NOMO-1 treated with dmso at 0.1 percent for 144 hours (cell line): ENCODE results near the gene PDE7B.

Experiments
- DNase-seq: peaks from one replicate; lab custom pipeline; 2025; ENCODE audit not compliant: unreplicated experiment; lab: John Stamatoyannopoulos, UW

Gene PDE7B

GRCh38 chr6:135983093-135983492 lies 131.6 kb downstream of the PDE7B start:
- DNase-seq = no peak

GRCh38 chr6:135983718-135984343 lies 132.3 kb downstream of the PDE7B start:
- no peak for DNase-seq

- no peak for DNase-seq
Observed at GRCh38 chr6:135985471-135985870, 134.0 kb downstream of the PDE7B start.

GRCh38 chr6:135987226-135987625 lies 135.7 kb downstream of the PDE7B start:
- DNase-seq = no peak

- no peak for DNase-seq
Observed at GRCh38 chr6:135990439-135990838, 138.9 kb downstream of the PDE7B start.

- DNase-seq = no peak
Observed at GRCh38 chr6:135990855-135991464, 139.5 kb downstream of the PDE7B start.

GRCh38 chr6:135992739-135993138 lies 141.2 kb downstream of the PDE7B start:
- no peak for DNase-seq

GRCh38 chr6:135993361-135993760 lies 141.9 kb downstream of the PDE7B start:
- no peak for DNase-seq

GRCh38 chr6:135994857-135995544 lies 143.5 kb downstream of the PDE7B start:
- DNase-seq = no peak

GRCh38 chr6:135995545-135995898 lies 144.0 kb downstream of the PDE7B start:
- DNase-seq = no peak

GRCh38 chr6:135996668-135997067 lies 145.2 kb downstream of the PDE7B start:
- DNase-seq = no peak

- no peak for DNase-seq
Observed at GRCh38 chr6:135999393-135999792, 147.9 kb downstream of the PDE7B start.

- peak; percentile 6 for DNase-seq
Observed at GRCh38 chr6:136007345-136007744, 155.8 kb downstream of the PDE7B start.

GRCh38 chr6:136011475-136011874 lies 160.0 kb downstream of the PDE7B start:
- no peak for DNase-seq

GRCh38 chr6:136012198-136012887 lies 160.8 kb downstream of the PDE7B start:
- no peak for DNase-seq

- DNase-seq = no peak
Observed at GRCh38 chr6:136012943-136013342, 161.4 kb downstream of the PDE7B start.

- DNase-seq = no peak
Observed at GRCh38 chr6:136014454-136015437, 163.2 kb downstream of the PDE7B start.

- DNase-seq = no peak
Observed at GRCh38 chr6:136015531-136015930, 164.0 kb downstream of the PDE7B start.

- DNase-seq = no peak
Observed at GRCh38 chr6:136016228-136017225, 165.0 kb downstream of the PDE7B start.
